OCI-LY7 (cell line): ENCODE measurements around the gene ETS2. TPM values are rescaled to one million over a fixed set of nuclear protein-coding genes. Genes with fewer than 3 reads are reported as not detected.

Experiments used
- BruUV-seq: library from RNA; stranded (reverse); fragments of 400-500 nt; replicated peaks from 2 replicates; lab custom pipeline; 2021; lab: Mats Ljungman, UMichigan
- CTCF ChIA-PET: fragments of 300-600 bp; sonication (Branson Sonifier 250); formaldehyde crosslinking; loops from one replicate; lab custom pipeline; 2022; ENCODE audit warnings: antibody characterized with exemption; ENCODE audit not compliant: unreplicated experiment; lab: Charles Lee
- POLR2A ChIA-PET: fragments of 300-600 bp; sonication (Branson Sonifier 250); formaldehyde crosslinking; loops from one replicate; lab custom pipeline; 2022; ENCODE audit warnings: antibody characterized with exemption; lab: Charles Lee
- DNase-seq: peaks from one replicate; pipeline ENCODE4 v3.0.0-alpha.2; 2015; ENCODE audit warnings: low spot score
- H2AFZ ChIP-seq: fragments of 200-600 bp; sonication (generic), shearing (Covaris generic); 2 replicates; pipeline ENCODE4 v1.6.1; 2014; ENCODE audit warnings: mild to moderate bottlenecking, antibody characterized with exemption, low read length, moderate library complexity
- H3K27ac ChIP-seq: fragments of 200-600 bp; sonication (generic); 2 replicates; pipeline ENCODE4 v1.5.1; 2014; ENCODE audit warnings: mixed run types, low read depth, mild to moderate bottlenecking, moderate library complexity, low read length, inconsistent platforms; ENCODE audit not compliant: poor library complexity, severe bottlenecking
- H3K36me3 ChIP-seq: fragments of 200-600 bp; sonication (generic); 2 replicates; pipeline ENCODE4 v1.6.1; 2014; ENCODE audit warnings: mild to moderate bottlenecking, antibody characterized with exemption, low read length, moderate library complexity, mixed read lengths; ENCODE audit not compliant: insufficient read depth
- H3K4me1 ChIP-seq: fragments of 200-600 bp; sonication (generic); 2 replicates; pipeline ENCODE4 v1.5.1; 2014; ENCODE audit warnings: mild to moderate bottlenecking, low read length; ENCODE audit not compliant: insufficient read depth, poor library complexity, severe bottlenecking
- H3K4me2 ChIP-seq: fragments of 200-600 bp; sonication (generic); 2 replicates; pipeline ENCODE4 v1.6.1; 2014; ENCODE audit warnings: mild to moderate bottlenecking, low read length
- H3K4me3 ChIP-seq: fragments of 200-600 bp; sonication (generic); 2 replicates; pipeline ENCODE4 v1.5.1; 2014; ENCODE audit warnings: mild to moderate bottlenecking, low read depth, low read length; ENCODE audit not compliant: poor library complexity, severe bottlenecking
- H3K79me2 ChIP-seq: fragments of 200-600 bp; sonication (generic); 2 replicates; pipeline ENCODE4 v1.6.1; 2016; ENCODE audit warnings: low read depth, mild to moderate bottlenecking, low read length, moderate library complexity, mixed read lengths; ENCODE audit not compliant: insufficient read depth
- H3K9me2 ChIP-seq: fragments of 200-600 bp; sonication (generic); 2 replicates; pipeline ENCODE4 v1.6.1; 2016; ENCODE audit warnings: mild to moderate bottlenecking, low read length, mixed read lengths; ENCODE audit not compliant: insufficient read depth
- H3K9me3 ChIP-seq: fragments of 200-600 bp; sonication (generic); 2 replicates; pipeline ENCODE4 v1.6.1; 2014; ENCODE audit warnings: mild to moderate bottlenecking, mixed run types, low read length, mixed read lengths
- H4K20me1 ChIP-seq: fragments of 200-600 bp; sonication (generic); 2 replicates; pipeline ENCODE4 v1.6.1; 2014; ENCODE audit warnings: mild to moderate bottlenecking, antibody characterized with exemption, low read length, moderate library complexity, mixed read lengths; ENCODE audit not compliant: insufficient read depth
- EZH2phosphoT487 ChIP-seq: fragments of 200-600 bp; sonication (generic); IDR thresholded peaks from 2 replicates; pipeline ENCODE4 v1.6.1; 2018; ENCODE audit warnings: low read depth, borderline replicate concordance, mild to moderate bottlenecking, mixed run types, antibody characterized with exemption, low read length, moderate library complexity, mixed read lengths
- intact Hi-C: fragments of 100-400 bp; cut with micrococcal nuclease; formaldehyde crosslinking; loops from one replicate; pipeline ENCODE4 v1.10.0; 2022; ENCODE audit not compliant: unreplicated experiment
- total RNA-seq, 2 experiments: library from RNA; depleted of rRNA in 1 of 2; stranded (reverse); fragments of >200 nt in 1 of 2; shearing (Covaris generic) in 1 of 2; gene quantifications; 2 replicates each; pipeline ENCODE4 v1.2.3, GENCODE V29; 2014 to 2022
- TF ChIP-seq, protein P1 (sequence below): fragments of 200-600 bp; sonication (generic); conservative IDR thresholded peaks from 2 replicates; pipeline ENCODE4 v1.5.1; 2014; ENCODE audit warnings: mild to moderate bottlenecking, antibody characterized with exemption, low read length, moderate library complexity, mixed read lengths

ETS2 gene
- total RNA-seq, 2 experiments from 2014 or later, result 9.8 to 24.1 TPM

DNA sequence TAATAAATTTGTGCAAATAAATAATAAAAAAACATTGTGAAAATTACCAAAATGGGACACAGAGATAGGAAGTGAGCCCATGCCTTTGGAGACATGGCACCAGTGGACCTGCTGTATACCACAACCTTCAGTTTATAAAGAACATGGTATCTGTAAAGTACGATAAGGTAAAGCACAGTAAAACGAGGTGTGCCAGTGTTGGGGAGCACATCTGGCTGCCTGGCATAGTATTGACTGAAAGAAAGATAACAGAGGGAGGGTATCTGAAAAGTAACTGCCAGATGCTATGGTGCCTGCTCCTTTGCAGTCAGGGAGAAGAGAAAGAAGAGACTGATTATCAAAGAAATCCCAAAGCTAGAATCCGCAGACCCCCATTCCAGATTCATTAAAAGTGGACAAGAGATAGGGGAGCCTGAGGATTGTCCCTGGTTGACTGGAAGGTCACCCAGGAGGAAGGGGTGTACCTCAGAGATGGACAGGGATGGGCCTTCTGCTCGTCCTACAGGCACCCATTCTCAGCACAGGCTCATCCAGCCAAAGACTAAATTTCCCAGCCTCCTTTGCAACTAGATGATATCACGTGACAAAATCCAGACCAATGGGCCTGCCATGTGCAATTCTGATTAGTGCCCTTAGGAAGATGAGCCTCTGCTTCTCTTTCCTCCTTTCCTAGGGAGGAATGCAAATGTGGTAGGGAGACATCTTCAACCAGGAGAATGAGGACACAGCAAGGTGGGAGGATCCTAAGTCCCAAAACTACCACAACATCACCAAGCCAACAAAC, 12.9 kb upstream of the ETS2 start:
- DNase-seq, result no peak
- no peaks in the 10 kb centered on the region for H3K9me3 ChIP-seq
- peaks cover 8% of the 10 kb centered on the region for H3K4me1 ChIP-seq
- H3K4me2 ChIP-seq, result no peak overlapping the region
- ChIA-PET CTCF (no interaction called here), POLR2A (no interaction called here)
- no TSS peak for BruUV-seq
- intact Hi-C loops, result no loop called here
- no peak overlapping the region for H3K4me3 ChIP-seq
- no peaks in the 10 kb centered on the region for H3K36me3 ChIP-seq
- no peaks in the 10 kb centered on the region for H3K79me2 ChIP-seq
- H3K27ac ChIP-seq, result no peak overlapping the region
- no peaks in the 10 kb centered on the region for H3K9me2 ChIP-seq
- no peak for TF ChIP-seq EZH2phosphoT487
- TF ChIP-seq, protein P1, sequence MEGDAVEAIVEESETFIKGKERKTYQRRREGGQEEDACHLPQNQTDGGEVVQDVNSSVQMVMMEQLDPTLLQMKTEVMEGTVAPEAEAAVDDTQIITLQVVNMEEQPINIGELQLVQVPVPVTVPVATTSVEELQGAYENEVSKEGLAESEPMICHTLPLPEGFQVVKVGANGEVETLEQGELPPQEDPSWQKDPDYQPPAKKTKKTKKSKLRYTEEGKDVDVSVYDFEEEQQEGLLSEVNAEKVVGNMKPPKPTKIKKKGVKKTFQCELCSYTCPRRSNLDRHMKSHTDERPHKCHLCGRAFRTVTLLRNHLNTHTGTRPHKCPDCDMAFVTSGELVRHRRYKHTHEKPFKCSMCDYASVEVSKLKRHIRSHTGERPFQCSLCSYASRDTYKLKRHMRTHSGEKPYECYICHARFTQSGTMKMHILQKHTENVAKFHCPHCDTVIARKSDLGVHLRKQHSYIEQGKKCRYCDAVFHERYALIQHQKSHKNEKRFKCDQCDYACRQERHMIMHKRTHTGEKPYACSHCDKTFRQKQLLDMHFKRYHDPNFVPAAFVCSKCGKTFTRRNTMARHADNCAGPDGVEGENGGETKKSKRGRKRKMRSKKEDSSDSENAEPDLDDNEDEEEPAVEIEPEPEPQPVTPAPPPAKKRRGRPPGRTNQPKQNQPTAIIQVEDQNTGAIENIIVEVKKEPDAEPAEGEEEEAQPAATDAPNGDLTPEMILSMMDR, result no peak
- H2AFZ ChIP-seq, result no peak overlapping the region
- no peaks in the 10 kb centered on the region for H4K20me1 ChIP-seq

DNA sequence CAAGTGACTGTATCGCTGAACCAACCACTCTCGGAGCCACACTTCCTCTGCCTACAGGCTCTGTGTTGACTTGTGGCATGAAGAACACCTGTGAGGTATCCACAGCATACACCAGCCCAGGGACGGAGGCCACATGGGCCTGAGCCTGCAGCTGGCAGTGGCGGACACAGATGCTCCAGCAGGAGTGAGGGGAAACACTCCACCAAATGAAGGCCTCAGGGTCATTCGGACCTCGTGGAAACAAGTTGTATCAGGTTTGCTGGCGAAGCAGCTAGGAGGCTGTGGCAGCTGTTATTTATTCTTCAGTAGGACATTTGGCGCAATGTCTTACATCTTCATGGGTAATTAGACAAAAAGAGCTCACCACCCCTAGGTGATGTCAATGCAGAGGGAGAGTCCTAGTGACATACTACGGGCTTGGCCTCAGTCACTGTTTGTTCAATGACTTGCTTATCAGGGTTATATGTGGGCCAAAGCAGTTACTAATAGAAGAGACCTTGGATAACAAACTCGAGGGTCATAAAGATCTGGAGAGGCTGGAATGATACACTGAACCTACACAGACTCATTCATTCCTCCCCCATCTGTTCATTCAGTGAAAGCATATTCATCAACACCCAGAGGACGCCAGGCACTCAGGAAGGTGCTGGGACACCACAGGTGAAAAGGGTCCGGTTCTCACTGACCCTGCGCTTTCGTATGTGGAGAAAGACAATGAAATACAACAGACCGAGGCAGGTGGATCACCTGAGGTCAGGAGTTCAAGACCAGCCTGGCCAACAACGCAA, 11.6 kb upstream of the ETS2 start:
- H3K4me3 ChIP-seq, result no peak overlapping the region
- no peak overlapping the region for H3K27ac ChIP-seq
- DNase-seq, result no peak
- H3K9me3 ChIP-seq, result no peaks in the 10 kb centered on the region
- intact Hi-C loops, result no loop called here
- BruUV-seq, result no TSS peak
- 0 out of 2 replicates have a peak overlapping the region, but pooled peaks have one; percentile 0 for H2AFZ ChIP-seq
- no peaks in the 10 kb centered on the region for H3K36me3 ChIP-seq
- CTCF ChIA-PET, result no interaction called here
- no peak for TF ChIP-seq EZH2phosphoT487
- TF ChIP-seq, protein P1, result no peak
- H3K4me1 ChIP-seq, result peaks cover 5% of the 10 kb centered on the region
- H3K4me2 ChIP-seq, result no peak overlapping the region
- POLR2A ChIA-PET, result no interaction called here
- no peaks in the 10 kb centered on the region for H4K20me1 ChIP-seq
- no peaks in the 10 kb centered on the region for H3K79me2 ChIP-seq
- no peaks in the 10 kb centered on the region for H3K9me2 ChIP-seq

DNA sequence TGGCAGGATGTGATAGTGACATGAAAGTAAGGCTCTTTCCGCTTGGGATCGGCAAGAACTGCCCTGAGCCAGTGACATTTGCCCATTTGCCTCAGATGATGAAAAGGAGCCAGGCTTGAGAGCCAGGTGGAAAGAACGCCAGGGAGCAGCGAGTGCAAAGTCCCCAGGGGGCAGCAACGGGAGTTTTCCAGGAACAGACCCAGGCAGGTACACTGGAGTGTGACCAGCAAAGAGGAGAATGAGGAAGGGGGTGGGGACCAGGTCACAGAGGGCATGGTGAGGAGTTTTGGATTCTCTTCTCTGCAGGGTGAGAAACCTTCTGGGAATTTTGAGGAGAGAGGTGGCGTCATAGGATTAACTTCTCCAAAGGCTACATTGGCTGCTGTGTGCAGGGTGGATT, 10.8 kb upstream of the ETS2 start:
- Histone ChIP-seq H3K27ac (no peak overlapping the region), H3K4me3 (no peak overlapping the region), H2AFZ (no peak overlapping the region), H3K4me1 (peaks cover 5% of the 10 kb centered on the region), H3K36me3 (no peaks in the 10 kb centered on the region), H3K4me2 (no peak overlapping the region), H3K79me2 (no peaks in the 10 kb centered on the region), H4K20me1 (no peaks in the 10 kb centered on the region), H3K9me2 (no peaks in the 10 kb centered on the region), H3K9me3 (no peaks in the 10 kb centered on the region)
- no peak for TF ChIP-seq EZH2phosphoT487
- TF ChIP-seq, protein P1, result no peak
- intact Hi-C loops, result no loop called here
- BruUV-seq, result no TSS peak
- ChIA-PET CTCF (no interaction called here), POLR2A (no interaction called here)
- DNase-seq, result no peak
